ENCODE measurements around the gene SLC24A3.

Gene SLC24A3

GRCh38 chr20:19274001-19274400, 61.6 kb downstream of the SLC24A3 start:
- DNase-seq = no peak

GRCh38 chr20:19274412-19275015, 62.1 kb downstream of the SLC24A3 start:
- no peak for DNase-seq

GRCh38 chr20:19275038-19275629, 62.7 kb downstream of the SLC24A3 start:
- DNase-seq = no peak

GRCh38 chr20:19275630-19276071, 63.2 kb downstream of the SLC24A3 start:
- DNase-seq = no peak

DNA sequence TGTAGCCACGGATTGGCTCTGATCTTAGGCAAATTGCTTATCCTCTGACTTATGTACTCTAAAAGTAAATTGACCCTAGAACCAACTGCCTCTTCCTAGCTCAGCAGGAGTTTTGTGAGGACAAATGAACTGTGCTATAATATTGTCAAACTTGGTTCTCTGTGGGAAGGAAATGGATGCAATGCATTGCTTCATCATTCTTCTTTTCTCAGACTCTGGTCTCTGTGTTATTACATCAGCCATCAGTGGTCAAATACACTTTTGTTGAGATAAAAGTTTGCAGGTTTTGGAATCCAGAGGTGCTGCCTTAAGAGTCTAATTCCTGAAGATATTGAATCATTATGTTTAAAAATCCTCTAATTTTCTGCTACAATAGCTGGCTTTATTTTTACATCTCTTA, 64.9 kb downstream of the SLC24A3 start:
- DNase-seq = no peak

DNA sequence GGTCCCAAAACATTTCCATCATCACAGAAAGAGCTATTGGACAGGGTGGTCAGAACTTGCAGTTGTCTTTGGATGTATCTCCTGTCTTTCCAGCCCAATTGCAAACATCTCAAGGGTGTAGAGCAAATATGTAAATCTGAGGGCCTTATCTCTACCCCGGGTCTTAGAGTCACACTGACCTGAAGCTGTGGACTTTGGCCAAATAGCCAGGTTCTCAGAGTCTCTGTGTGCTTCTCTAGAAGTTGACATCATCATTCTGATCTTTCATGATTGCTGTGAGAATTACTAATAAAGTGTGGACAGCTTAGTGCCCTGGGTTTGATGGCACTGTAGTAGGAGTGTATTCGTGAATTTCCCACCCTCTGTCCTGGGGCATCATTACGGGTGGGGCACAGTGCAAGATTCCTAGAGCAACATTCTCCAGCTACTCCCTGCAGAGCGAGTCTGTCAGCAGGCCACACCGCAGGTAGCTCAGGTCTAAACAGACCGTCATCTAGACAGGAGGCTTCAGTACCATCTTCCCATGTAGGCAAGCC, 71.1 kb downstream of the SLC24A3 start:
- no peak for DNase-seq

GRCh38 chr20:19284400-19285178, 72.1 kb downstream of the SLC24A3 start:
- no peak for DNase-seq

GRCh38 chr20:19285436-19285835, 73.0 kb downstream of the SLC24A3 start:
- no peak for DNase-seq

GRCh38 chr20:19288061-19288460, 75.6 kb downstream of the SLC24A3 start:
- no peak for DNase-seq

- no peak for DNase-seq
Measured at GRCh38 chr20:19288636-19289035, 76.2 kb downstream of the SLC24A3 start.

DNA sequence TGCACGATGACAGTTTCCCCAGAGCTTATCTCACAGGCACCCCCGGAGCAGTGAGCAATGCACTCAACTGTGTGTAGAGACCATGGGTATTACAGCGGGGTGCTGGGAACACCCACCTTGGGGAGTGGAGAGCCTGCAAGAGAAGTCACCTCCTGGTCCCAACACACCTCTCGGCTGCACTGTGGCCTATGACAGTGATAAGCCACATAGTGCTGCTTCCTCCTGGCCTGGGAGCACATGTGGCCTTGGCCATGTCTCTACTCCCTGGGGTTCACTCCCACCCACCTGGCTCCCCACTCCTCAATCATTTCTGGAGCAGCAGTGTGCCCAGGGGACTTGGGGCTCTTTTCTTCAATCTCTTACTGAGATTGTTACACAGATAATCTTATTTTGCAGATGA, 77.0 kb downstream of the SLC24A3 start:
- DNase-seq = no peak

GRCh38 chr20:19291024-19291817, 78.8 kb downstream of the SLC24A3 start:
- DNase-seq = no peak

- DNase-seq = no peak
Measured at GRCh38 chr20:19291818-19292132, 79.3 kb downstream of the SLC24A3 start.

DNA sequence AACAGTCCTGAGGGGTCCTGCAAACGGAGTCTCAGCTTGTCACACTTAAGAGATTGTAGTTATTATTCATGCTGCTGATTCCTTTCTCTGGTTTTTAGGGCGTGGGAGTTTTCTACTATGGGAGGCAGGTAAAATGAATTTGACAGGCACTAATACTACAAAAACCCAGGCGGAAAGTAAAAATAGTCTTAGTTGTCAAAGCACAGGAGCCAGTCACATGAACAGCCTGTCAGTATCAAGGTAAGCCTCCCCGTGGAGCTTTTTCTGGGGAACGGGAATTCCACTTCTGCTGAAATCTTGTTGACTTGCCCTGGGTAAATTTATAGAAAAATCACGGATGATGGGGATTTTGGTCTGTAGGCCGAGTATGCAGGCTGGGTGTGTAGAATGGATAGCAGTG, 79.8 kb downstream of the SLC24A3 start:
- no peak for DNase-seq

GRCh38 chr20:19295076-19295475, 82.6 kb downstream of the SLC24A3 start:
- DNase-seq = no peak

- no peak for DNase-seq
Measured at GRCh38 chr20:19298652-19299051, 86.2 kb downstream of the SLC24A3 start.

DNA sequence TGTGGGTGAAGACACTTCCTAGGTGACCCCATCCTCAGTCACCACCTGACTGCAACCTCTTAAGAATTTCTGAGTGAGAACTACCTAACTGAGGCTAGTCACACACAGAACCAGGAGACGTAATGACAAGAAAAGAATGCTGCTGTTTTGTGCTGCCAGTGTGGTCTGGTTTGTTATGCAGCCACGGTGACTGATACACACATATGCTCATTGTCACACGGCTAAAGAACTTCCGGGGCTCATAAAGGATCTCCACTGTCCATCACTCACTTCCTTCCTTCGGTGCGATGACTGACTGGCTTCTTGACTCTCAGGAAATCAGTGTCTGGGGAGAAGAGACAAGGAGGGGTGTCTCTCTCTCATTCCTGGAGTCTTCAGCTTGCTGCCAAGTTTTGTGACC, 88.0 kb downstream of the SLC24A3 start:
- no peak for DNase-seq

DNA sequence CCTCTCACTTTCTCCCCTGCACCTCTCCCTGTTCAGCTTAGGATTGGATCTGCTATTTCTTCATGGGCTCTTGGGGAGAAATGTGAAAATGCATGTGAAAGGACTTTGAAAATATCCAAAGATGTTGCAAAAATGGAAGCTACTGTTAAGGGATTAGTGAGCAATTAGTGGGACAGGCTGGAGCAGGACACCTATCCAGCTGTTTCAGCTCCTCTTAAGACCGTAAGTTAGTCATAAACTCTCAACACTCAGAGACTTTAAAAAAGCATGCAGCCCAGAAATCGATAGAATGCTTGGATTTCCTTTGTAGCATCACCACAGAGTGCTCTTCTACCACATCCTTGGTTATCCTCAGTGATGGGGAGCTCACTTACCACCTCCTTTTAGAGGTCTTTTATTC, 88.7 kb downstream of the SLC24A3 start:
- no peak for DNase-seq

DNA sequence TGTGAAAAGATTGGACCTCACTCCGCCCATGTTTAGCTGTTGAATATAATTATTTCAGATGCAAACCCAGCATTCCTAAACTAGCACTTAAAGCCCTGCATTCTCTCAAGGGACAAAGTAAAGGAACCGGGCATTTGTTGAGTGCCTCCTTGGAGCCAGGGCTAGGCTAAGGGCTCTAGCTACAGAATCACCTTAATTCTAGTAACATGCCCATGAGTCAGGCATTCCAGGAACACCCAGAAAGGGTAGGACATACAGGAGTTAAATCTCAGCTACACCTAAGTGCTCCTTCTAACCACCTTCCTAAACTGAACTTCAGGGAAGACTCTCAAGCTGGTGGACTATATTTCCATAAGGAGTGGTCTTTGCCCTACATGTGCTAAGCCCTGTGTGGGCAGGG, 89.4 kb downstream of the SLC24A3 start:
- no peak for DNase-seq

DNA sequence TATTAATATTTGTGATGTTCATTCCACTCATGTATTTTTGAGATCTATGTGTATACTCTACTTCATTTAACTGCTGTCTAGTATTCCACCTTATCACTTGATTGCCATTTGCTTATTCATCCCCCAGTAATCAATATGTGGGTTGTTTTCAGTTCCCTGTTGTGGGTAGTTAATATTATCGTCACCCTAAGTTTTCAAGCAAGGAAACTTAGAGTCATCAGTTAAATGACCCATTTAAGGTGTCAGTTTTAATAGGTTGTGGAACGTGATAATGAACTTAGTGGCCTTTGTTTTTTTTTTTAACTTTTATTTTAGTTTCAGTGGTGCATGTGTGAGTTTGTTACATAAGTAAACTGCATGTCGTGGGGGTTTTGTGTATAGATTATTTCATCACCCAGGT, 90.3 kb downstream of the SLC24A3 start:
- DNase-seq = no peak

DNA sequence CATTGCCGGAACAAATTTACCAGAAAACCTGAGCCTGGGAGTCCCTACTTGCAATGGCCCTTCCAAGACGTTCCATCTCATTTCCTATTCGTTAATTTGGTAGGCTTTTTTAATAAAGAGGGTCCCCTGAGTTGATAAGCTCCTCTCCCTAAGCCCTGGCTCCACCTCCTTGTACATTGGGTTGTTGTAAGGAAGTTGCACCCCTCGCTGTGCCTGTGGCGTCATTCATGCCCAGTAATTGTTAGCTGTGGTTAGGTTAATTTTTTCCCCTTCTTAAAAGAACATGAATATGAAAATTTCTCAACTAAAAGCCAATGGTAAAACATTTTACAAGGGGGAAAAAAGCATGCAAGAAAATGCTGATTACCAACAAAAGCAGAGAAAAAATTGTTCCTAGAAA, 91.9 kb downstream of the SLC24A3 start:
- DNase-seq = no peak

GRCh38 chr20:19304886-19305415, 92.5 kb downstream of the SLC24A3 start:
- no peak for DNase-seq

DNA sequence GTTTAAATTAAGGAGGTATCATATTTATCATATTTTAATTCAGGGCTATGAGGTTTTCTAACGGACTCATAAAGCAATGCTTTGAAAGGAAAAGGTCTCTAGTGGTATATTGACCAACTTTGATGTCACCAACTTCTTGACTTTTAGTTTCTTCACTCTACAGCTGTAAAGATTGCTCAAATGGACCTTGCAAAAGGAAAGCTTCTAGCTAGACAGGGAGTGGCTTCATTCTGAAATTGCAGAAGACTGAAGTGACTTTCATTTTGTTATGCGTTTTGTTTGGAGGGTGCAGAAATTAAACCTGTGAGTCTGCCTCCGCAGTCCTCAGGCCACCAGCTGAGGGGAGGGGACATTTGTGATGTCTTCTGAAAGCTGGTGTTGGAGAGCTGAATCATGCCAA, 95.7 kb downstream of the SLC24A3 start:
- DNase-seq = no peak

Data from activated CD4-positive, alpha-beta T cell treated with anti-CD3 and anti-CD28 coated beads, Interleukin-2, amount 50 U/mL, for 16 hours (primary cell).